Measurements from ENCODE around the gene SPO11. TPM values are rescaled to one million over a fixed set of nuclear protein-coding genes. Genes with fewer than 3 reads are reported as not detected.
A peak's percentile ranks its signal among the peaks of the same experiment; 100 is the strongest.

SPO11 gene
- polyA plus RNA-seq, 1 donor = not detected

- H3K36me3 ChIP-seq (ENCODE audit: control insufficient read depth, insufficient read depth, low read length) = peaks cover 84% of the 10 kb centered on the region
- H3K27ac ChIP-seq (ENCODE audit: low read length) = no peak overlapping the region
- H3K4me1 ChIP-seq (ENCODE audit: control insufficient read depth, insufficient read depth, low read length) = no peaks in the 10 kb centered on the region
- 100% methylated on average over 3 of the region's 10 CpGs for WGBS (ENCODE audit: insufficient coverage, low lambda C conversion rate)
- H3K27me3 ChIP-seq (ENCODE audit: control insufficient read depth, insufficient read depth, low read length) = no peaks in the 10 kb centered on the region
- H3K4me3 ChIP-seq (ENCODE audit: low read length) = no peak overlapping the region
- no peak for DNase-seq
- H3K9me3 ChIP-seq (ENCODE audit: control insufficient read depth, low read depth, low read length) = no peaks in the 10 kb centered on the region
Observed at GRCh38 chr20:57375652-57376230, 46.1 kb downstream of the SPO11 start.

GRCh38 chr20:57377350-57377749 is 47.7 kb downstream of the SPO11 start:
- no peak overlapping the region for H3K4me3 ChIP-seq (ENCODE audit: low read length)
- no peaks in the 10 kb centered on the region for H3K27me3 ChIP-seq (ENCODE audit: control insufficient read depth, insufficient read depth, low read length)
- no peaks in the 10 kb centered on the region for H3K4me1 ChIP-seq (ENCODE audit: control insufficient read depth, insufficient read depth, low read length)
- WGBS (ENCODE audit: insufficient coverage, low lambda C conversion rate) = 67% methylated on average over 1 of the region's 13 CpGs
- DNase-seq = no peak
- peaks cover 72% of the 10 kb centered on the region for H3K36me3 ChIP-seq (ENCODE audit: control insufficient read depth, insufficient read depth, low read length)
- no peak overlapping the region for H3K27ac ChIP-seq (ENCODE audit: low read length)
- H3K9me3 ChIP-seq (ENCODE audit: control insufficient read depth, low read depth, low read length) = no peaks in the 10 kb centered on the region

- no peak for DNase-seq
- Histone ChIP-seq H3K4me3 (ENCODE audit: low read length) (no peak overlapping the region), H3K4me1 (ENCODE audit: control insufficient read depth, insufficient read depth, low read length) (no peaks in the 10 kb centered on the region), H3K9me3 (ENCODE audit: control insufficient read depth, low read depth, low read length) (no peaks in the 10 kb centered on the region), H3K27ac (ENCODE audit: low read length) (no peak overlapping the region), H3K27me3 (ENCODE audit: control insufficient read depth, insufficient read depth, low read length) (no peaks in the 10 kb centered on the region), H3K36me3 (ENCODE audit: control insufficient read depth, insufficient read depth, low read length) (peaks cover 64% of the 10 kb centered on the region)
- WGBS (ENCODE audit: insufficient coverage, low lambda C conversion rate) = no CpG with 5 or more reads among the region's 16 CpGs
Observed at GRCh38 chr20:57378107-57378506, 48.5 kb downstream of the SPO11 start.

- Histone ChIP-seq H3K27ac (ENCODE audit: low read length) (no peak overlapping the region), H3K4me1 (ENCODE audit: control insufficient read depth, insufficient read depth, low read length) (peaks cover under 1% of the 10 kb centered on the region), H3K4me3 (ENCODE audit: low read length) (no peak overlapping the region), H3K27me3 (ENCODE audit: control insufficient read depth, insufficient read depth, low read length) (no peaks in the 10 kb centered on the region), H3K36me3 (ENCODE audit: control insufficient read depth, insufficient read depth, low read length) (peaks cover 58% of the 10 kb centered on the region), H3K9me3 (ENCODE audit: control insufficient read depth, low read depth, low read length) (no peaks in the 10 kb centered on the region)
- DNase-seq = no peak
- 90% methylated on average over 1 of the region's 4 CpGs for WGBS (ENCODE audit: insufficient coverage, low lambda C conversion rate)
Observed at GRCh38 chr20:57378646-57379262, 49.2 kb downstream of the SPO11 start.

GRCh38 chr20:57379263-57379647 is 49.7 kb downstream of the SPO11 start:
- Histone ChIP-seq H3K27ac (ENCODE audit: low read length) (no peak overlapping the region), H3K27me3 (ENCODE audit: control insufficient read depth, insufficient read depth, low read length) (no peaks in the 10 kb centered on the region), H3K9me3 (ENCODE audit: control insufficient read depth, low read depth, low read length) (no peaks in the 10 kb centered on the region), H3K36me3 (ENCODE audit: control insufficient read depth, insufficient read depth, low read length) (peaks cover 55% of the 10 kb centered on the region), H3K4me3 (ENCODE audit: low read length) (no peak overlapping the region), H3K4me1 (ENCODE audit: control insufficient read depth, insufficient read depth, low read length) (peaks cover 4% of the 10 kb centered on the region)
- DNase-seq = no peak
- WGBS (ENCODE audit: insufficient coverage, low lambda C conversion rate) = no CpG with 5 or more reads among the region's 5 CpGs

- peaks cover 48% of the 10 kb centered on the region for H3K36me3 ChIP-seq (ENCODE audit: control insufficient read depth, insufficient read depth, low read length)
- no peak overlapping the region for H3K27ac ChIP-seq (ENCODE audit: low read length)
- WGBS (ENCODE audit: insufficient coverage, low lambda C conversion rate) = 100% methylated on average over 1 of the region's 10 CpGs
- DNase-seq = no peak
- H3K4me1 ChIP-seq (ENCODE audit: control insufficient read depth, insufficient read depth, low read length) = peaks cover 9% of the 10 kb centered on the region
- no peaks in the 10 kb centered on the region for H3K27me3 ChIP-seq (ENCODE audit: control insufficient read depth, insufficient read depth, low read length)
- no peaks in the 10 kb centered on the region for H3K9me3 ChIP-seq (ENCODE audit: control insufficient read depth, low read depth, low read length)
- H3K4me3 ChIP-seq (ENCODE audit: low read length) = no peak overlapping the region
Observed at GRCh38 chr20:57380081-57380750, 50.6 kb downstream of the SPO11 start.

GRCh38 chr20:57381596-57382503 is 52.2 kb downstream of the SPO11 start:
- 100% methylated on average over 1 of the region's 20 CpGs for WGBS (ENCODE audit: insufficient coverage, low lambda C conversion rate)
- Histone ChIP-seq H3K4me3 (ENCODE audit: low read length) (no peak overlapping the region), H3K4me1 (ENCODE audit: control insufficient read depth, insufficient read depth, low read length) (peaks cover 9% of the 10 kb centered on the region), H3K9me3 (ENCODE audit: control insufficient read depth, low read depth, low read length) (no peaks in the 10 kb centered on the region), H3K27ac (ENCODE audit: low read length) (no peak overlapping the region), H3K27me3 (ENCODE audit: control insufficient read depth, insufficient read depth, low read length) (no peaks in the 10 kb centered on the region), H3K36me3 (ENCODE audit: control insufficient read depth, insufficient read depth, low read length) (peaks cover 32% of the 10 kb centered on the region)
- peak; percentile 57 to 58 for DNase-seq

GRCh38 chr20:57382516-57382915 is 52.9 kb downstream of the SPO11 start:
- Histone ChIP-seq H3K4me1 (ENCODE audit: control insufficient read depth, insufficient read depth, low read length) (peaks cover 9% of the 10 kb centered on the region), H3K27me3 (ENCODE audit: control insufficient read depth, insufficient read depth, low read length) (no peaks in the 10 kb centered on the region), H3K9me3 (ENCODE audit: control insufficient read depth, low read depth, low read length) (no peaks in the 10 kb centered on the region), H3K27ac (ENCODE audit: low read length) (no peak overlapping the region), H3K36me3 (ENCODE audit: control insufficient read depth, insufficient read depth, low read length) (peaks cover 26% of the 10 kb centered on the region), H3K4me3 (ENCODE audit: low read length) (no peak overlapping the region)
- DNase-seq = no peak
- 100% methylated on average over 3 of the region's 5 CpGs for WGBS (ENCODE audit: insufficient coverage, low lambda C conversion rate)

- no peaks in the 10 kb centered on the region for H3K9me3 ChIP-seq (ENCODE audit: control insufficient read depth, low read depth, low read length)
- no peak overlapping the region for H3K27ac ChIP-seq (ENCODE audit: low read length)
- DNase-seq = peak in 1 of 2 donors; percentile 25
- H3K4me3 ChIP-seq (ENCODE audit: low read length) = no peak overlapping the region
- no peaks in the 10 kb centered on the region for H3K27me3 ChIP-seq (ENCODE audit: control insufficient read depth, insufficient read depth, low read length)
- no CpG with 5 or more reads among the region's 20 CpGs for WGBS (ENCODE audit: insufficient coverage, low lambda C conversion rate)
- peaks cover 17% of the 10 kb centered on the region for H3K36me3 ChIP-seq (ENCODE audit: control insufficient read depth, insufficient read depth, low read length)
- H3K4me1 ChIP-seq (ENCODE audit: control insufficient read depth, insufficient read depth, low read length) = peaks cover 9% of the 10 kb centered on the region
Observed at GRCh38 chr20:57383447-57384347, 54.1 kb downstream of the SPO11 start.

Measured in large intestine (tissue), 3 donors.